Panc1 (cell line): Measurements from ENCODE around the gene PTPRA. TPM values are rescaled to one million over a fixed set of nuclear protein-coding genes. Genes with fewer than 3 reads are reported as not detected.

Experiments used
- ATAC-seq: fragments of 200-7000 bp; cut with Tn5 transposase; 2 replicates; pipeline ENCODE4 v1.9.1; 2020; ENCODE audit warnings: mild to moderate bottlenecking, moderate library complexity
- BruUV-seq: library from RNA; stranded (reverse); fragments of 400-500 nt; replicated peaks from 2 replicates; lab custom pipeline; 2021; lab: Mats Ljungman, UMichigan
- CTCF ChIA-PET: fragments of 300-600 bp; sonication (Branson Sonifier 250); formaldehyde crosslinking; loops from one replicate; lab custom pipeline; 2022; ENCODE audit warnings: antibody characterized with exemption; lab: Charles Lee
- POLR2A ChIA-PET: fragments of 300-600 bp; sonication (Branson Sonifier 250); formaldehyde crosslinking; loops from one replicate; lab custom pipeline; 2022; ENCODE audit warnings: antibody characterized with exemption; lab: Charles Lee
- DNase-seq: peaks from one replicate; pipeline ENCODE4 v3.0.0-alpha.2; 2010; ENCODE audit warnings: low read depth, low spot score
- H3K27ac ChIP-seq: 2 replicates; pipeline ENCODE4 v1.5.1; 2011; ENCODE audit warnings: mild to moderate bottlenecking, low read length, inconsistent platforms
- H3K27me3 ChIP-seq: fragments of 200-500 bp; sonication (Bioruptor generic); 2 replicates; pipeline ENCODE4 v1.6.0; 2014; ENCODE audit warnings: low read length, inconsistent platforms; ENCODE audit not compliant: control insufficient read depth, insufficient read depth
- H3K36me3 ChIP-seq: fragments of 200-500 bp; sonication (Bioruptor generic); 2 replicates; pipeline ENCODE4 v1.5.1; 2014; ENCODE audit warnings: inconsistent platforms, mild to moderate bottlenecking, low read length, moderate library complexity; ENCODE audit not compliant: control insufficient read depth, insufficient read depth
- H3K4me1 ChIP-seq: 2 replicates; pipeline ENCODE4 v1.5.1; 2011; ENCODE audit warnings: inconsistent platforms, mild to moderate bottlenecking, low read length, moderate library complexity; ENCODE audit not compliant: control insufficient read depth, insufficient read depth
- H3K4me3 ChIP-seq, 2 experiments: 2 replicates each; pipeline ENCODE4 v1.5.1; 2011 to 2012; ENCODE audit warnings: low read depth in 2 of 2, low read length in 2 of 2, mild to moderate bottlenecking in 2 of 2, inconsistent platforms in 1 of 2, moderate library complexity in 1 of 2
- H3K9me3 ChIP-seq: fragments of 200-500 bp; sonication (Bioruptor generic); 2 replicates; pipeline ENCODE4 v1.5.1; 2014; ENCODE audit warnings: low read depth, mild to moderate bottlenecking, inconsistent platforms, low read length, moderate library complexity; ENCODE audit not compliant: control insufficient read depth, insufficient read depth
- POLR2AphosphoS5 ChIP-seq: IDR thresholded peaks from 2 replicates; pipeline ENCODE4 v1.6.1; 2012; ENCODE audit warnings: mild to moderate bottlenecking, low read depth, low read length, moderate library complexity
- SIN3A ChIP-seq: IDR thresholded peaks from 2 replicates; pipeline ENCODE4 v1.6.1; 2012; ENCODE audit warnings: low read depth, mild to moderate bottlenecking, low read length, moderate library complexity, borderline replicate concordance; ENCODE audit not compliant: insufficient read depth
- TCF7L2 ChIP-seq: IDR thresholded peaks from 2 replicates; pipeline ENCODE4 v1.6.1; 2011; ENCODE audit warnings: mild to moderate bottlenecking, low read depth, low read length, inconsistent platforms
- in situ Hi-C: cut with HindIII; loops from 2 replicates; pipeline ENCODE4 v1.10.0; 2016; ENCODE audit warnings: low sequenced_read_pairs, low pct_unique_long_range_greater_than_20kb
- intact Hi-C: fragments of 100-400 bp; cut with micrococcal nuclease; formaldehyde crosslinking; loops from one replicate; pipeline ENCODE4 v1.10.0; 2022; ENCODE audit not compliant: unreplicated experiment
- total RNA-seq: library from RNA; stranded (reverse); gene quantifications from one replicate; pipeline ENCODE4 v1.2.1, GENCODE V29; 2021; ENCODE audit not compliant: unreplicated experiment
- TF ChIP-seq, protein P1 (sequence below): fragments of 450-650 bp; IDR thresholded peaks from 2 replicates; pipeline ENCODE4 v1.5.1; 2017; ENCODE audit warnings: mild to moderate bottlenecking
- TF ChIP-seq, protein P2 (sequence below), 2 experiments: IDR thresholded peaks; 2 replicates each; pipeline ENCODE4 v1.6.1; 2011 to 2012; ENCODE audit warnings: low read depth in 2 of 2, control low read depth in 1 of 2, low read length in 1 of 2, mild to moderate bottlenecking in 1 of 2, moderate library complexity in 1 of 2; ENCODE audit not compliant: insufficient read depth in 1 of 2

PTPRA gene
- total RNA-seq, 1 experiment from 2014 or later = 56.6 TPM

GRCh38 chr20:3032624-3033023 is 159.3 kb downstream of the PTPRA start:
- CTCF ChIA-PET = no interaction called here

GRCh38 chr20:3037654-3038053 is 164.4 kb downstream of the PTPRA start:
- H3K27me3 ChIP-seq = no peaks in the 10 kb centered on the region
- in situ Hi-C loops = no loop called here
- ATAC-seq (no peak), DNase-seq (no peak)
- no peaks in the 10 kb centered on the region for H3K9me3 ChIP-seq
- TF ChIP-seq, protein P1, sequence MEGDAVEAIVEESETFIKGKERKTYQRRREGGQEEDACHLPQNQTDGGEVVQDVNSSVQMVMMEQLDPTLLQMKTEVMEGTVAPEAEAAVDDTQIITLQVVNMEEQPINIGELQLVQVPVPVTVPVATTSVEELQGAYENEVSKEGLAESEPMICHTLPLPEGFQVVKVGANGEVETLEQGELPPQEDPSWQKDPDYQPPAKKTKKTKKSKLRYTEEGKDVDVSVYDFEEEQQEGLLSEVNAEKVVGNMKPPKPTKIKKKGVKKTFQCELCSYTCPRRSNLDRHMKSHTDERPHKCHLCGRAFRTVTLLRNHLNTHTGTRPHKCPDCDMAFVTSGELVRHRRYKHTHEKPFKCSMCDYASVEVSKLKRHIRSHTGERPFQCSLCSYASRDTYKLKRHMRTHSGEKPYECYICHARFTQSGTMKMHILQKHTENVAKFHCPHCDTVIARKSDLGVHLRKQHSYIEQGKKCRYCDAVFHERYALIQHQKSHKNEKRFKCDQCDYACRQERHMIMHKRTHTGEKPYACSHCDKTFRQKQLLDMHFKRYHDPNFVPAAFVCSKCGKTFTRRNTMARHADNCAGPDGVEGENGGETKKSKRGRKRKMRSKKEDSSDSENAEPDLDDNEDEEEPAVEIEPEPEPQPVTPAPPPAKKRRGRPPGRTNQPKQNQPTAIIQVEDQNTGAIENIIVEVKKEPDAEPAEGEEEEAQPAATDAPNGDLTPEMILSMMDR = no peak
- no peak for TF ChIP-seq POLR2AphosphoS5
- TF ChIP-seq, protein P2, sequence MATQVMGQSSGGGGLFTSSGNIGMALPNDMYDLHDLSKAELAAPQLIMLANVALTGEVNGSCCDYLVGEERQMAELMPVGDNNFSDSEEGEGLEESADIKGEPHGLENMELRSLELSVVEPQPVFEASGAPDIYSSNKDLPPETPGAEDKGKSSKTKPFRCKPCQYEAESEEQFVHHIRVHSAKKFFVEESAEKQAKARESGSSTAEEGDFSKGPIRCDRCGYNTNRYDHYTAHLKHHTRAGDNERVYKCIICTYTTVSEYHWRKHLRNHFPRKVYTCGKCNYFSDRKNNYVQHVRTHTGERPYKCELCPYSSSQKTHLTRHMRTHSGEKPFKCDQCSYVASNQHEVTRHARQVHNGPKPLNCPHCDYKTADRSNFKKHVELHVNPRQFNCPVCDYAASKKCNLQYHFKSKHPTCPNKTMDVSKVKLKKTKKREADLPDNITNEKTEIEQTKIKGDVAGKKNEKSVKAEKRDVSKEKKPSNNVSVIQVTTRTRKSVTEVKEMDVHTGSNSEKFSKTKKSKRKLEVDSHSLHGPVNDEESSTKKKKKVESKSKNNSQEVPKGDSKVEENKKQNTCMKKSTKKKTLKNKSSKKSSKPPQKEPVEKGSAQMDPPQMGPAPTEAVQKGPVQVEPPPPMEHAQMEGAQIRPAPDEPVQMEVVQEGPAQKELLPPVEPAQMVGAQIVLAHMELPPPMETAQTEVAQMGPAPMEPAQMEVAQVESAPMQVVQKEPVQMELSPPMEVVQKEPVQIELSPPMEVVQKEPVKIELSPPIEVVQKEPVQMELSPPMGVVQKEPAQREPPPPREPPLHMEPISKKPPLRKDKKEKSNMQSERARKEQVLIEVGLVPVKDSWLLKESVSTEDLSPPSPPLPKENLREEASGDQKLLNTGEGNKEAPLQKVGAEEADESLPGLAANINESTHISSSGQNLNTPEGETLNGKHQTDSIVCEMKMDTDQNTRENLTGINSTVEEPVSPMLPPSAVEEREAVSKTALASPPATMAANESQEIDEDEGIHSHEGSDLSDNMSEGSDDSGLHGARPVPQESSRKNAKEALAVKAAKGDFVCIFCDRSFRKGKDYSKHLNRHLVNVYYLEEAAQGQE (IDR thresholded peaks at IDR 0.05; ENCODE audit: insufficient read depth in 1 of 2, low read depth in 2 of 2, low read length in 1 of 2) = no peak
- no peak for TF ChIP-seq TCF7L2
- TF ChIP-seq SIN3A = no peak
- no peak overlapping the region for H3K4me3 ChIP-seq
- CTCF ChIA-PET = no interaction called here
- no peaks in the 10 kb centered on the region for H3K36me3 ChIP-seq
- POLR2A ChIA-PET = no interaction called here
- no peak overlapping the region for H3K27ac ChIP-seq
- intact Hi-C loops = no loop called here
- BruUV-seq = no TSS peak
- H3K4me1 ChIP-seq = peaks cover 3% of the 10 kb centered on the region; the same call in 1 of the 2 replicates

More at GRCh38 chr20:3032624-3033023, 159.3 kb downstream of the PTPRA start:
- in situ Hi-C loops = no loop called here
- no peaks in the 10 kb centered on the region for H3K9me3 ChIP-seq
- DNase-seq = no peak
- TF ChIP-seq, protein P1 = no peak
- TF ChIP-seq TCF7L2 = no peak
- TF ChIP-seq, protein P2 (IDR thresholded peaks at IDR 0.05; ENCODE audit: insufficient read depth in 1 of 2, low read depth in 2 of 2, low read length in 1 of 2) = no peak
- no peak for TF ChIP-seq SIN3A
- TF ChIP-seq POLR2AphosphoS5 = no peak
- no TSS peak for BruUV-seq
- no peaks in the 10 kb centered on the region for H3K27me3 ChIP-seq
- intact Hi-C loops = no loop called here
- H3K36me3 ChIP-seq = no peaks in the 10 kb centered on the region
- no peak overlapping the region for H3K4me3 ChIP-seq
- ATAC-seq = no peak
- no peaks in the 10 kb centered on the region for H3K4me1 ChIP-seq
- POLR2A ChIA-PET = no interaction called here
- H3K27ac ChIP-seq = no peak overlapping the region
